NOMO-1 treated with DMSO at 0.1 percent for 48 hours (cell line): ENCODE results near the gene CPOX.
A peak's percentile ranks its signal among the peaks of the same experiment; 100 is the strongest.

Source experiments
- DNase-seq: peaks from one replicate; lab custom pipeline; 2025; ENCODE audit not compliant: unreplicated experiment; lab: John Stamatoyannopoulos, UW

The CPOX gene

GRCh38 chr3:98596541-98597500 is 3.4 kb upstream of the CPOX start:
- DNase-seq: peak; percentile 84

GRCh38 chr3:98596087-98596486 is 2.7 kb upstream of the CPOX start:
- DNase-seq: no peak

- peak; percentile 37 for DNase-seq
These were observed 1.4 kb upstream of the CPOX start for GRCh38 chr3:98594628-98595324.

GRCh38 chr3:98592345-98592935 is 971 bp downstream of the CPOX start:
- no peak for DNase-seq

GRCh38 chr3:98589331-98590036 is 3.9 kb downstream of the CPOX start:
- DNase-seq: no peak

- DNase-seq: no peak
These were observed 5.3 kb downstream of the CPOX start for GRCh38 chr3:98588065-98588464.

GRCh38 chr3:98587654-98588053 is 5.8 kb downstream of the CPOX start:
- DNase-seq: peak; percentile 59

- DNase-seq: no peak
These were observed 8.9 kb downstream of the CPOX start for GRCh38 chr3:98584547-98584946.

- no peak for DNase-seq
These were observed 9.6 kb downstream of the CPOX start for GRCh38 chr3:98583766-98584165.

GRCh38 chr3:98582042-98582441 is 11.4 kb downstream of the CPOX start:
- no peak for DNase-seq

GRCh38 chr3:98581474-98581873 is 11.9 kb downstream of the CPOX start:
- DNase-seq: no peak

- no peak for DNase-seq
These were observed 12.7 kb downstream of the CPOX start for GRCh38 chr3:98580401-98581386.

- DNase-seq: no peak
These were observed 16.1 kb downstream of the CPOX start for GRCh38 chr3:98577178-98577895.

GRCh38 chr3:98574132-98574531 is 19.3 kb downstream of the CPOX start:
- DNase-seq: no peak

GRCh38 chr3:98573181-98573728 is 20.2 kb downstream of the CPOX start:
- no peak for DNase-seq

GRCh38 chr3:98568402-98568801 is 25.0 kb downstream of the CPOX start:
- DNase-seq: no peak

GRCh38 chr3:98567666-98568270 is 25.6 kb downstream of the CPOX start:
- DNase-seq: no peak

GRCh38 chr3:98565843-98566242 is 27.6 kb downstream of the CPOX start:
- DNase-seq: no peak

- DNase-seq: no peak
These were observed 28.2 kb downstream of the CPOX start for GRCh38 chr3:98565237-98565643.
